ENCODE measurements around the gene PXN. TPM values are rescaled to one million over a fixed set of nuclear protein-coding genes. Genes with fewer than 3 reads are reported as not detected.

PXN gene
- total and polyA plus RNA-seq, 2 of the 13 experiments (the other 11 are each of a cell fraction or from before 2014, with no cell fraction given), result 13.6 to 14.2 TPM

DNA sequence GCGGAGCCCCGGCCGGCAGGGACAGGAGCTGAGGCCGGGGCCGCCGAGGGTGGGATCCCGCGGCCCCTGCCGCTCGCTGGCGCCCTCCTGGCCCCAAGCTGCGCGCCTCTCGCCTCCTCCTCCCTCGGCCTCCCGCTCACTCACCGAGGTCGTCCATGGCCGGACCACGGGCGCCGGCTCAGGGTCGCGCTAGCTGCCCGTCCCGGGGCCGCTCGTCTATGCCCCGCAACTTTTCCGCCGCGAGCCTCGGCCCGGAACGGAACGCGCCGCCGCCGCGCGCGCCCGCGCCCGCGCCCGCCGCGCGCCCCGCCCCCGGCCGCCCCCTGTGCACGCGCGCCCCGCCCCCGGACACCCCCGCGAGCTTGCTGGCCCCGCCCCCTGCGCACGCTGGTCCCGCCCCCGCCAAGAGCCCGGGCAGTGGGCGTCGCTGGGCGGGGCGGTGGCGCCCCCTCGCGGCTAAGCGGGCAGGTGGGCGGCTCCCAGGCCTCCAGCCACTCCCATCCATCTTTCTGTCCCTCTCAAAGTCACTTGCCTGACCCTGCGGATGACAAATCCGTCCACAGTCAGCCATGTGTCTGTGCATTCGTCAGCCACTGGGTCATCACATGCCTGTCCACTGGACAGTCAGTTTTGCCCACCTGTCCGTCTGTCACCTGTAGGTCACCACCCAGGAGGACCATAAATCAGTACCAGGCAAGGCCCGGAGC is at the start of gene PXN (continued):
- TF ChIP-seq, protein P1, sequence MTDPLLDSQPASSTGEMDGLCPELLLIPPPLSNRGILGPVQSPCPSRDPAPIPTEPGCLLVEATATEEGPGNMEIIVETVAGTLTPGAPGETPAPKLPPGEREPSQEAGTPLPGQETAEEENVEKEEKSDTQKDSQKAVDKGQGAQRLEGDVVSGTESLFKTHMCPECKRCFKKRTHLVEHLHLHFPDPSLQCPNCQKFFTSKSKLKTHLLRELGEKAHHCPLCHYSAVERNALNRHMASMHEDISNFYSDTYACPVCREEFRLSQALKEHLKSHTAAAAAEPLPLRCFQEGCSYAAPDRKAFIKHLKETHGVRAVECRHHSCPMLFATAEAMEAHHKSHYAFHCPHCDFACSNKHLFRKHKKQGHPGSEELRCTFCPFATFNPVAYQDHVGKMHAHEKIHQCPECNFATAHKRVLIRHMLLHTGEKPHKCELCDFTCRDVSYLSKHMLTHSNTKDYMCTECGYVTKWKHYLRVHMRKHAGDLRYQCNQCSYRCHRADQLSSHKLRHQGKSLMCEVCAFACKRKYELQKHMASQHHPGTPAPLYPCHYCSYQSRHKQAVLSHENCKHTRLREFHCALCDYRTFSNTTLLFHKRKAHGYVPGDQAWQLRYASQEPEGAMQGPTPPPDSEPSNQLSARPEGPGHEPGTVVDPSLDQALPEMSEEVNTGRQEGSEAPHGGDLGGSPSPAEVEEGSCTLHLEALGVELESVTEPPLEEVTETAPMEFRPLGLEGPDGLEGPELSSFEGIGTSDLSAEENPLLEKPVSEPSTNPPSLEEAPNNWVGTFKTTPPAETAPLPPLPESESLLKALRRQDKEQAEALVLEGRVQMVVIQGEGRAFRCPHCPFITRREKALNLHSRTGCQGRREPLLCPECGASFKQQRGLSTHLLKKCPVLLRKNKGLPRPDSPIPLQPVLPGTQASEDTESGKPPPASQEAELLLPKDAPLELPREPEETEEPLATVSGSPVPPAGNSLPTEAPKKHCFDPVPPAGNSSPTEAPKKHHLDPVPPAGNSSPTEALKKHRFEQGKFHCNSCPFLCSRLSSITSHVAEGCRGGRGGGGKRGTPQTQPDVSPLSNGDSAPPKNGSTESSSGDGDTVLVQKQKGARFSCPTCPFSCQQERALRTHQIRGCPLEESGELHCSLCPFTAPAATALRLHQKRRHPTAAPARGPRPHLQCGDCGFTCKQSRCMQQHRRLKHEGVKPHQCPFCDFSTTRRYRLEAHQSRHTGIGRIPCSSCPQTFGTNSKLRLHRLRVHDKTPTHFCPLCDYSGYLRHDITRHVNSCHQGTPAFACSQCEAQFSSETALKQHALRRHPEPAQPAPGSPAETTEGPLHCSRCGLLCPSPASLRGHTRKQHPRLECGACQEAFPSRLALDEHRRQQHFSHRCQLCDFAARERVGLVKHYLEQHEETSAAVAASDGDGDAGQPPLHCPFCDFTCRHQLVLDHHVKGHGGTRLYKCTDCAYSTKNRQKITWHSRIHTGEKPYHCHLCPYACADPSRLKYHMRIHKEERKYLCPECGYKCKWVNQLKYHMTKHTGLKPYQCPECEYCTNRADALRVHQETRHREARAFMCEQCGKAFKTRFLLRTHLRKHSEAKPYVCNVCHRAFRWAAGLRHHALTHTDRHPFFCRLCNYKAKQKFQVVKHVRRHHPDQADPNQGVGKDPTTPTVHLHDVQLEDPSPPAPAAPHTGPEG (CRISPR knock-in tag; IDR thresholded peaks at IDR 0.05), result no peak
- TF ChIP-seq ZNF232 (CRISPR knock-in tag; IDR thresholded peaks at IDR 0.05; ENCODE audit: borderline replicate concordance) (no peak), BCL6 (CRISPR knock-in tag; IDR thresholded peaks at IDR 0.05) (peak; percentile 35), HOXA7 (CRISPR knock-in tag; IDR thresholded peaks at IDR 0.05) (no peak), ZNF253 (CRISPR knock-in tag; IDR thresholded peaks at IDR 0.05; ENCODE audit: borderline replicate concordance) (no peak), ZNF367 (CRISPR knock-in tag; IDR thresholded peaks at IDR 0.05; ENCODE audit: borderline replicate concordance) (no peak), NKX3-1 (CRISPR knock-in tag; IDR thresholded peaks at IDR 0.05) (no peak), ZFP36L1 (CRISPR knock-in tag; IDR thresholded peaks at IDR 0.05) (no peak), HOXD1 (CRISPR knock-in tag; IDR thresholded peaks at IDR 0.05) (peak; percentile 85), ZNF678 (CRISPR knock-in tag; IDR thresholded peaks at IDR 0.05) (no peak), SRY (CRISPR knock-in tag; IDR thresholded peaks at IDR 0.05) (no peak), ZNF20 (CRISPR knock-in tag; IDR thresholded peaks at IDR 0.05) (no peak), CEBPG (CRISPR knock-in tag; IDR thresholded peaks at IDR 0.05) (no peak), RXRB (CRISPR knock-in tag; IDR thresholded peaks at IDR 0.05; ENCODE audit: borderline replicate concordance) (peak; percentile 32; the same call in 1 of the 2 replicates)
- TF ChIP-seq, protein P2, sequence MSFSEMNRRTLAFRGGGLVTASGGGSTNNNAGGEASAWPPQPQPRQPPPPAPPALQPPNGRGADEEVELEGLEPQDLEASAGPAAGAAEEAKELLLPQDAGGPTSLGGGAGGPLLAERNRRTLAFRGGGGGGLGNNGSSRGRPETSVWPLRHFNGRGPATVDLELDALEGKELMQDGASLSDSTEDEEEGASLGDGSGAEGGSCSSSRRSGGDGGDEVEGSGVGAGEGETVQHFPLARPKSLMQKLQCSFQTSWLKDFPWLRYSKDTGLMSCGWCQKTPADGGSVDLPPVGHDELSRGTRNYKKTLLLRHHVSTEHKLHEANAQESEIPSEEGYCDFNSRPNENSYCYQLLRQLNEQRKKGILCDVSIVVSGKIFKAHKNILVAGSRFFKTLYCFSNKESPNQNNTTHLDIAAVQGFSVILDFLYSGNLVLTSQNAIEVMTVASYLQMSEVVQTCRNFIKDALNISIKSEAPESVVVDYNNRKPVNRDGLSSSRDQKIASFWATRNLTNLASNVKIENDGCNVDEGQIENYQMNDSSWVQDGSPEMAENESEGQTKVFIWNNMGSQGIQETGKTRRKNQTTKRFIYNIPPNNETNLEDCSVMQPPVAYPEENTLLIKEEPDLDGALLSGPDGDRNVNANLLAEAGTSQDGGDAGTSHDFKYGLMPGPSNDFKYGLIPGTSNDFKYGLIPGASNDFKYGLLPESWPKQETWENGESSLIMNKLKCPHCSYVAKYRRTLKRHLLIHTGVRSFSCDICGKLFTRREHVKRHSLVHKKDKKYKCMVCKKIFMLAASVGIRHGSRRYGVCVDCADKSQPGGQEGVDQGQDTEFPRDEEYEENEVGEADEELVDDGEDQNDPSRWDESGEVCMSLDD (CRISPR knock-in tag; IDR thresholded peaks at IDR 0.05; ENCODE audit: borderline replicate concordance), result no peak
- TF ChIP-seq, protein P3, sequence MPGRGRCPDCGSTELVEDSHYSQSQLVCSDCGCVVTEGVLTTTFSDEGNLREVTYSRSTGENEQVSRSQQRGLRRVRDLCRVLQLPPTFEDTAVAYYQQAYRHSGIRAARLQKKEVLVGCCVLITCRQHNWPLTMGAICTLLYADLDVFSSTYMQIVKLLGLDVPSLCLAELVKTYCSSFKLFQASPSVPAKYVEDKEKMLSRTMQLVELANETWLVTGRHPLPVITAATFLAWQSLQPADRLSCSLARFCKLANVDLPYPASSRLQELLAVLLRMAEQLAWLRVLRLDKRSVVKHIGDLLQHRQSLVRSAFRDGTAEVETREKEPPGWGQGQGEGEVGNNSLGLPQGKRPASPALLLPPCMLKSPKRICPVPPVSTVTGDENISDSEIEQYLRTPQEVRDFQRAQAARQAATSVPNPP (CRISPR knock-in tag; IDR thresholded peaks at IDR 0.05), result no peak

All from HepG2 (cell line).